Measurements from ENCODE around the gene GFRA1.

- TF ChIP-seq CTCF (optimal IDR thresholded peaks at IDR 0.05 in 1 of 3, IDR thresholded peaks at IDR 0.05 in 1 of 3, conservative IDR thresholded peaks at IDR 0.05 in 1 of 3; ENCODE audit: extremely low read depth in 1 of 3, insufficient read depth in 2 of 3, low read length in 3 of 3) (no peak), EZH2 (IDR thresholded peaks at IDR 0.05; ENCODE audit: low read length) (no peak)
Observed at GRCh38 chr10:116141855-116142254, 131.2 kb downstream of the GFRA1 start.
